ENCODE results near the gene ECHS1. TPM values are rescaled to one million over a fixed set of nuclear protein-coding genes. Genes with fewer than 3 reads are reported as not detected.
"Not testable (repeated sequence)": the region's sequence is repeated elsewhere in the genome, so short reads cannot be mapped to it uniquely, and the experiment has no call there.

Gene ECHS1
- total RNA-seq, 2 experiments from 2014 or later, result 34.0 to 50.2 TPM

DNA sequence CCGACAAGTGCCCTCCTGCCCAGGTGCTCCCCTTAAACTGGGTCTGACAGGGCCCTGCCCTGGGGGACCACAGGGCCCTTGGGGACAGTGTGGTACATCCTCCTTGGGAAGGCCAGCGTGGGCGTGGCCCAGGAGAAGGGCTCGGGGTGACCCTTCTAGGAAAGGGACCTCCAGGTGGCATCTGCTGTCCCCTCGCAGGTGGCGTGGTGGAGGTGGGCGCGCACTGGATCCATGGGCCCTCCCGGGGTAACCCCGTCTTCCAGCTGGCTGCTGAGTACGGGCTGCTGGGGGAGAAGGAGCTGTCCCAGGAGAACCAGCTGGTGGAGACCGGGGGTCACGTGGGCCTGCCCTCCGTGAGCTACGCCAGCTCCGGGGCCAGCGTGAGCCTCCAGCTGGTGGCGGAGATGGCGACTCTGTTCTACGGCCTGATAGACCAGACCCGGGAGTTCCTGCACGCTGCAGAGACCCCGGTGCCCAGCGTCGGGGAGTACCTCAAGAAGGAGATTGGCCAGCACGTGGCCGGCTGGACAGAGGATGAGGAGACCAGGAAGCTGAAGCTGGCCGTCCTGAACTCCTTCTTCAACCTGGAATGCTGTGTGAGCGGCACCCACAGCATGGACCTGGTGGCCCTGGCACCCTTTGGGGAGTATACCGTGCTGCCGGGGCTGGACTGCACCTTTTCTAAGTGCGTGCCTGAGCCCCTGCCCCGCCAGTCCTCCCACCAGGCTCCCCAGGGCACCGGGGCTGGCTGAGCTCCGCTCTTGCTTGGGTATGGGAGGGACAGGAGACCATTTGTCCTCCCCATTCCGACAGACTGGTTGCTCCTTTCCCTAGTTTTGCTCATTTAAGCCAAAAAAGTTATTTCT is 6.9 kb upstream of the ECHS1 start:
- no peak for DNase-seq
- H3K4me3 Mint-ChIP-seq, result peak overlapping the region; percentile 39

DNA sequence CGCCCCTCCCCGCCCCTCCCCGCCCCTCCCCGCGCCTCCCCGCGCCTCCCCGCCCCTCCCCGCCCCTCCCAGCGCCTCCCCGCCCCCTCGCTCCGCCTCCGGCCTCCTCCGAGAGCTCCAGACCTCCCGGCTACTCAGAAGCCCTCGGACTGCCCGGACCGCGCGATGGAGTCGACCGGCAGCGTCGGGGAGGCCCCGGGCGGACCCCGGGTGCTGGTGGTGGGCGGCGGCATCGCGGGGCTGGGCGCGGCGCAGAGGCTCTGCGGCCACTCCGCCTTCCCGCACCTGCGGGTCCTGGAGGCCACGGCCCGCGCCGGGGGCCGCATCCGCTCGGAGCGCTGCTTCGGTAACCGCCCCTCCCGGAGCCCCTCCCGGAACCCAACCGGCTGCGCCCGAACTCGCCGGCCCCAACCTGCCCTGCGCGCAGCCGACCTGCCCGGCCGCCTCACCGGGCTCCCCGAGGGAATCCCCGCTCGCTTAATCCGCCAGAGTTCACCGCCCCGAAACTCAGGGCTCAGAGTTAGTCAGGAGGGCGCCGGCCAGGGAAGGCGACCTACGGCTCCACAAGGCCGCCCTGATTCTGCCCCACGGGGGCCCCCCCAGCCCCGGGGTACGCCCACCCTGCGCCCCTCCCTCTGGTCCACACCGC is 6.1 kb upstream of the ECHS1 start, which contains the start of gene PAOX:
Gene PAOX, plus strand, starts transcription at position 111 of the 649 bp plus-strand sequence. Its CDS starts 55 bp downstream, at position 166.
- Mint-ChIP-seq H3K9me3 (ENCODE audit: low read depth) (no peaks in the 10 kb centered on the region), H3K36me3 (no peaks in the 10 kb centered on the region), H3K4me3 (peak within 1 kb of the TSS; percentile 74), H3K4me1 (peaks cover 7% of the 10 kb centered on the region), H3K27me3 (peaks cover 17% of the 10 kb centered on the region), H3K27ac (peak within 1 kb of the TSS; percentile 57)
- DNase-seq, result peak; percentile 69
- CTCF ChIA-PET, result interaction anchor here (1.2 to 1.8 kb wide), 3 partner anchors 10 to 64 kb away, joined by 3 to 4 read pairs (median 3); no protein-coding TSS in a partner anchor
- peak; percentile 57 for ATAC-seq

More for the DNA sequence above, 6.9 kb upstream of the ECHS1 start:
- peaks cover 12% of the 10 kb centered on the region for H3K27me3 Mint-ChIP-seq
- H3K27ac Mint-ChIP-seq, result no peak overlapping the region
- H3K36me3 Mint-ChIP-seq, result no peaks in the 10 kb centered on the region
- no peak for ATAC-seq
- H3K9me3 Mint-ChIP-seq (ENCODE audit: low read depth), result no peaks in the 10 kb centered on the region
- H3K4me1 Mint-ChIP-seq, result peaks cover 3% of the 10 kb centered on the region
- CTCF ChIA-PET, result interaction anchor here (0.8 to 0.9 kb wide), 2 partner anchors 10 to 50 kb away, joined by 3 to 5 read pairs; no protein-coding TSS in a partner anchor

DNA sequence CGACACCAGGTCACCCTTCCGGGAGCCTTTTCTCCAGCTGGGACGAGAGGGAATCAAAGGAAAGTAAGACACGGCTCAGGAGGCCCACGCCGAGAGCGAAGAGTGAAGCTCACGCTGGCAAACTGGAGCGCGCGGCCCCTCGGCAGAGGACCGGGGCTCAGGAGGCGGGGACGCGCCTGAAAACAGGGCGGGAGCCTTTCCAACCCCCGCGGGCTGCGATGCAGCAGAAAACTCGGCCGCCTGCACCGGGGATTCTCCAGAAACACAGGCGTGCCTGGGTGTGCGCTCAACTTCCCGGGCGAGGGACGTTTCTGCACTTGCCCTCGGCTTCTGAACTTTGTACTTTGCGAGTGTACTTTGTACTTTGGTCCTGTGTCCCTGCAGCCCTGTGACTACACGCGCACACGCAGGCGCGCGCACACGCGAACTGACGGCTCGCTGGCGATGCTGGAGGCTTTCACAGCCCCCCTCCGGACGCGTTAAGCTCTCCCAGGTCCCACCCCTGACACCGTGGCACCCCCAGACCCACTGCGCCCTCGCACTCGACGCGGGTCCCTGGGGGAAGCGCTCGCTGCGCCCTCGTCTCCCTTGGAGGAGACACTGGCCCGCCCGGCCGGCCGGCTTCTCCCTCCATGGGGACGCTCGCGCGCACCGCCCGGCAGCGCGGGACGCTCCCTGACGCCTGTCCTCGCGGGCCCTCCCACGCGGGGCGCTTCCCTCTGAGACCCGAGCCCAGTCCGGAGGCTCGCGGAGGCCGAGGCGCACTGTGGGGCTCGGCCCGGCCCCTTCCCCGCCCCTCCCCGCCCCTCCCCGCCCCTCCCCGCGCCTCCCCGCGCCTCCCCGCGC is 5.3 kb upstream of the ECHS1 start:
- Mint-ChIP-seq H3K36me3 (no peaks in the 10 kb centered on the region), H3K27me3 (peaks cover 17% of the 10 kb centered on the region), H3K9me3 (ENCODE audit: low read depth) (no peaks in the 10 kb centered on the region), H3K4me1 (peaks cover 10% of the 10 kb centered on the region), H3K27ac (peak overlapping the region; percentile 57), H3K4me3 (peak overlapping the region; percentile 74)
- CTCF ChIA-PET, result interaction anchor here (1.0 to 1.8 kb wide), 5 partner anchors 10 to 63 kb away, joined by 3 to 8 read pairs (median 3); partner anchors contain the start of gene FUOM
- peak; percentile 74 for ATAC-seq
- peak; percentile 71 for DNase-seq

DNA sequence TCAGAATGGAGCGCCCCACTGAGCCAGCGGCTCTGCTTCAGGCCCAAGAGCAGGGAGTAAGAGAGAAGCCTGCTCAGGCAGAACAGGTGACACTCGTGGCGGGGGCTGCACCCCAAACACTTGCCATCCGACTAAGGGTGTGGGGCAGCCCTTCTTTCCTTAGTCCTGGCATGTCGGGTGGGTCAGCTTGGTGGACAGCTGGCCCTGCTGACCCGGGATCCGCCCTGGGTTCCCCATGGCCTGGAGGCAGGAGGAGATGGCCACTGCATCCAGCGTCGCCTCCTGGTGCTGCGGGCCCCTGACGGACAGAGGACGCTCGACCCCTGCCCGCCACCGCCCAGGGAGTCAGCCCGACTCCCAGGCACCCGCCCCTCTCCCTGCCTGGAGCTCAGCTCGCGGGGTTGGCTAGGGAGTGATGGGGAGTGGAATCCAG is 4.7 kb upstream of the ECHS1 start:
- peaks cover 17% of the 10 kb centered on the region for H3K27me3 Mint-ChIP-seq
- H3K27ac Mint-ChIP-seq, result no peak overlapping the region
- H3K36me3 Mint-ChIP-seq, result no peaks in the 10 kb centered on the region
- CTCF ChIA-PET, result interaction anchor here (1.0 to 1.8 kb wide), 5 partner anchors 9 to 63 kb away, joined by 3 to 8 read pairs (median 3); partner anchors contain the start of gene FUOM
- ATAC-seq (no peak), DNase-seq (no peak)
- H3K9me3 Mint-ChIP-seq (ENCODE audit: low read depth), result no peaks in the 10 kb centered on the region
- peaks cover 10% of the 10 kb centered on the region for H3K4me1 Mint-ChIP-seq
- peak overlapping the region; percentile 74 for H3K4me3 Mint-ChIP-seq

DNA sequence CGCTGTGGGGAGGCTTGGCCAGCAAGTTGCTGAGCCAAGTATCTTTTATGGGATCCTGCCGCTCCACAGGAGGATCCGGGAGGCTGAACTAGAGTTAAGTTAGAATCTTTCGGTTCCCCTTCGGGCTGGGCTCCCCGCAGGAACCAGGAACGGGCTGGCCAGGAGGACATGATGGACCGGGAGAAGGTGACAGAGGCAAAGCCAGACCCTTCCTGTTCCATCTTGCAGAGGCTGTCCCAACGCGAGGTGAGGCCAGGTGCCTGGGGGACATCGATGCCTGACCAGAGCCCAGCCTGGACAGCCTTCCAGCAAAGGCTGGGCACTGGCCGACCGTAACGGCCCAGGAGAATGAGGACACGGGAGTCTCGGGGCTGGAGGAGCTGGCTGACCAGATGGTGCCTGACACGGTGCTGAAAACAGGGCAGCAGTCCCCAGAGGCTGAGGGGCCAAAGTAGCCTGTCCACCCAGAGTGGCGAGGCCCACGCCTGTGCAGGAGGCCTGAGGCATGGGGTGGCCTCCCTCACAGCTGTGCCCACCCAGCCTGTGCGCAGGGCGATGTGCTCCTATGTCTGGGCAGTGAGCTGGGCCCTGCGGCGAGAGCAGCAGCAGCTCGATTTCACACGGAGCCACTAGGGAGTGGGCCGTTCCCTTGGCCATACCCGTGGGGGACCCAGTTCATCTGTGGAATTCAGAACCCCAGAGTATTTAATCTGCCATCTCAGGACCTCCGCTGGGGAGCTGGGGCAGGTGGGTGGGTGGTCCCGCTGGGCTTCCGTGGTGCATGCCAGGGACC is 4.1 kb upstream of the ECHS1 start:
- no peak for DNase-seq
- Mint-ChIP-seq H3K27me3 (peaks cover 17% of the 10 kb centered on the region), H3K27ac (no peak overlapping the region), H3K9me3 (ENCODE audit: low read depth) (no peaks in the 10 kb centered on the region), H3K36me3 (no peaks in the 10 kb centered on the region), H3K4me1 (peaks cover 10% of the 10 kb centered on the region), H3K4me3 (no peak overlapping the region)
- CTCF ChIA-PET, result interaction anchor here (1.0 to 1.8 kb wide), 3 partner anchors 19 to 62 kb away, joined by 3 to 4 read pairs (median 3); partner anchors contain the start of gene FUOM
- ATAC-seq, result no peak

DNA sequence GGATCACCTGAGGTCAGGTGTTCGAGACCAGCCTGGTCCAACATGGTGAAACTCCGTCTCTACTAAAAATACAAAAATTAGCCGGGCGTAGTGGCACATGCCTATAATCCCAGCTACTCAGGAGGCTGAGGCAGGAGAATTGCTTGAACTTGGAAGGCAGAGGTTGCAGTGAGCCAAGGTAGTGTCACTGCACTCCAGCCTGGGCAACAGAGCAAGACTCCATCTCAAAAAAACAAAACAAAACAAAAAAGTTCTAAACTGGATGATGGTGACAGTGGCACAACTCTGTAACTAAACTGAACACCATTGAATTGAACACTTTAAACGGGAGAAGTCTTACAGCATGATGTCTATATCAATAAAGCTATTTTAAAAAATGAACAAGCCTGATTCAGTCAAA is 3.0 kb upstream of the ECHS1 start:
- CTCF ChIA-PET, result interaction anchor here (1.2 kb wide), 1 partner anchor 46 kb away, joined by 3 read pairs; no protein-coding TSS in a partner anchor
- not testable (repeated sequence) for H3K9me3 Mint-ChIP-seq (ENCODE audit: low read depth); H3K4me3 Mint-ChIP-seq; DNase-seq; ATAC-seq; H3K27ac Mint-ChIP-seq; H3K36me3 Mint-ChIP-seq
- H3K4me1 Mint-ChIP-seq, result peaks cover 15% of the 10 kb centered on the region
- H3K27me3 Mint-ChIP-seq, result peaks cover 17% of the 10 kb centered on the region

DNA sequence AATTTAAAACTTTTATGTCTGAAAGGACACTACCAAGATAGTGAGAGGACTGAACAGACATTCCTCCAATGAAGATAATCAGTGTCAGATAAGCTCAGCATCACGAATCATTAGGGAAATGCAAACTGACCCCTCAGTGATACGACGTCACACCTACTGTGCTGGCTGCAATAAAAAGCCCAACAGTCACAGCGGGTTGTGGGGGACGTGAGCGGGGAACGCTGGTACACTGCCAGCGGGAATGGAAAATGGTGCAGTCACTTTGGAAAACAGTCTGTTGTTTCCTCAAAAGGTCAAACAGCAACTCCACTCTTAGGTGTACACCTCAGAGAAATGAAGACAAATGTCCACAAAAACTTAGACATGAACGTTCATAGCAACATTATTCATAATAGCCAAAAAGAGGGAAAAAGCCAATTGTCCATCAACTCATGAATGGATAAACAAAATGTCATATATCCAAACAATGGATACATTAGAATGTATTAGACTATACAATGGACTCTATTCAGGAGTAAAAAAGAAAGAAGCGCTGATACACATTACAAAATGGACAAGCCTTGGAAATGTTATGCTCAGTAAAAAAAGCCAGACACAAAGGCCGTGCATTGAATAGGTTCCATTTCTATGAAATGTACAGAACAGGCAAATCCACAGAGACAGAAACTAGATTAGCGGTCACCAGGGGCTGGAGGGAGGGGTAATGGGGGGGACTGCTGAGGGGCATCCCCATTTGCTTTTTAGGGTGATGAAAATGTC is 2.4 kb upstream of the ECHS1 start:
- Mint-ChIP-seq H3K27ac (no peak overlapping the region), H3K36me3 (no peaks in the 10 kb centered on the region), H3K4me3 (no peak overlapping the region), H3K4me1 (peaks cover 15% of the 10 kb centered on the region), H3K9me3 (ENCODE audit: low read depth) (no peaks in the 10 kb centered on the region), H3K27me3 (peaks cover 17% of the 10 kb centered on the region)
- ATAC-seq (no peak), DNase-seq (no peak)
- CTCF ChIA-PET, result no interaction called here

DNA sequence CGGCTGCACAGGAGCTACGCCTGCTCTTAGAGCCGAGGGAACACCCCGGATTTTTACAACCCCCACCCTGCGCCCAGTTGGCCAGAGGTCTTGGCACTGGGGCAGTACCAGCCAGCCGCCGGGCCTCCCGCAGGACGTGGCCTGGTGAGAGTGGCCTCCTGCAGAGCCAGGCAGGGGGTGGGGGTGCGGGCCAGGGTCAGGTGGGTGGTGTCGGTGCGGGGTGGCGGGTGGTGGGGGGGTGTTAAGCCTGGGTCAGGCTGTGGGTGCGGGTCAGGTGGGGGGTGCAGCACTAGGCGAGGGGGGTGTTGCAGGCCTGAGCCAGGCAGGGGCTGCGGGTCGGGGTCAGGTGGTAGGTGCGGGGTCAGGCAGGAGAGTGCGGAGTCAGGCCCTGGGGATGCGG is 647 bp downstream of the ECHS1 start:
- H3K36me3 Mint-ChIP-seq, result no peaks in the 10 kb centered on the region
- no peak for ATAC-seq
- H3K9me3 Mint-ChIP-seq (ENCODE audit: low read depth), result no peaks in the 10 kb centered on the region
- no peak overlapping the region for H3K27ac Mint-ChIP-seq
- H3K4me3 Mint-ChIP-seq, result no peak overlapping the region
- peaks cover 12% of the 10 kb centered on the region for H3K4me1 Mint-ChIP-seq
- CTCF ChIA-PET, result interaction anchor here (1.3 kb wide), 1 partner anchor 43 kb away, joined by 5 read pairs; no protein-coding TSS in a partner anchor
- DNase-seq, result no peak
- H3K27me3 Mint-ChIP-seq, result peaks cover 17% of the 10 kb centered on the region

DNA sequence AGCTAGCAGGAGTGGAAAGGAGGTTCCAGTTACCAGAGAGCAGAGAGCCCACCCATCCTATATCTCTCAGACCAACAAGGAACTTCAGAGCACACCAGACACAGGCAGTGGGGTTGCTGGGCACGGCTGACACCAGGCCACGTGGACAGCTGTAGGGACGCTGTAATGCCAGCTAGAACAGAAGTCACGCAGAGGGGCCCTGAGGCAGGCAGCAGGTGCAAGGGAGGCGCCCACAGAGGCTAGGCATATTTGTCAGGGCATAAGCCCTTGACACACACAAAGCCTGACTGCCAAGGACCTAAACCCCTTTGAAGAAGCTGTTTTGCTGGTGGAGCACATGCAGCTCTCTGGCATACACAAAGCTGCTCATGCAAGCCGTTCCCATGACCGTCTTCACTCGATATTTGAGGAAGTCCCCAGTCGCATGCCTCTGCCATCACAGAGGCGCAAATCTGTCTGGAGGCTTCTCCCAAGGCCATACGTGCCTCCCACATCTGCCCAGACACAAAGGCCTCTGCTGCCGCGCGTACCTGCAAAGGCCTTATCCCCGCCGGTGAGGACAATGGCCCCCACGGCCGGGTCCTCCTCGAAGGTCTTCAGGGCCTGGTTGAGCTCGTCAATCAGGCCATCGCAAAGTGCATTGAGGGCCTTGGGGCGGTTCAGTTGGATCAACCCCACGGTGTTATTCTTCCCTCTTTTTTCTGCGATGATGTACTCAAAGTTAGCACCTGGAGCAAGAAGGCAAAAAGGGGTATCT is 2.9 kb downstream of the ECHS1 start:
- CTCF ChIA-PET, result interaction anchor here (1.1 to 1.7 kb wide), 2 partner anchors 9 to 41 kb away, joined by 4 to 6 read pairs; no protein-coding TSS in a partner anchor
- DNase-seq, result no peak
- no peak for ATAC-seq
- H3K4me3 Mint-ChIP-seq, result no peak overlapping the region
- peaks cover 12% of the 10 kb centered on the region for H3K4me1 Mint-ChIP-seq
- no peaks in the 10 kb centered on the region for H3K9me3 Mint-ChIP-seq (ENCODE audit: low read depth)
- no peaks in the 10 kb centered on the region for H3K36me3 Mint-ChIP-seq
- peaks cover 7% of the 10 kb centered on the region for H3K27me3 Mint-ChIP-seq
- no peak overlapping the region for H3K27ac Mint-ChIP-seq

DNA sequence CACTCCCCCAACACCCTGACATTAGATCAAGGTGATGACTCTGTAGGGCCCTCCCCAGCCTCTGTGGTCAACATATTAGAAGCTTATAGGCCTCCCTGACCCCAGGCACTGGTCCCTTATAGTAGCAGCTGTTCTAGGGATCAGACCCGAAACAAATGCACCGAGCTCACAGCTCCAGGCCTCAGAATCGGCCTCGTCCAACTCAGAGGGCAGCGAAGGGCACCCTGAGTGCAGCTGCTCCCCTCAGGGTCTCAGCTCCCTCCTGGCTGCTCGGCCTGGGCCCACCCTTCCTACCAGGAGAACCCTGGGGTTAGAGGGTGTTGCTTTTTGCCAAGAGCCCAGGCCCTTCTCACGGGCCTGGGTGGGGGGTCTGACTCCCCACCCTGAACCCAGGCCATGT is 5.0 kb downstream of the ECHS1 start:
- H3K4me1 Mint-ChIP-seq, result peaks cover 5% of the 10 kb centered on the region
- H3K27me3 Mint-ChIP-seq, result no peaks in the 10 kb centered on the region
- no peak overlapping the region for H3K27ac Mint-ChIP-seq
- no peak overlapping the region for H3K4me3 Mint-ChIP-seq
- no peaks in the 10 kb centered on the region for H3K9me3 Mint-ChIP-seq (ENCODE audit: low read depth)
- DNase-seq (no peak), ATAC-seq (no peak)
- CTCF ChIA-PET, result interaction anchor here (0.9 kb wide), 1 partner anchor 39 kb away, joined by 3 read pairs; no protein-coding TSS in a partner anchor
- no peaks in the 10 kb centered on the region for H3K36me3 Mint-ChIP-seq

DNA sequence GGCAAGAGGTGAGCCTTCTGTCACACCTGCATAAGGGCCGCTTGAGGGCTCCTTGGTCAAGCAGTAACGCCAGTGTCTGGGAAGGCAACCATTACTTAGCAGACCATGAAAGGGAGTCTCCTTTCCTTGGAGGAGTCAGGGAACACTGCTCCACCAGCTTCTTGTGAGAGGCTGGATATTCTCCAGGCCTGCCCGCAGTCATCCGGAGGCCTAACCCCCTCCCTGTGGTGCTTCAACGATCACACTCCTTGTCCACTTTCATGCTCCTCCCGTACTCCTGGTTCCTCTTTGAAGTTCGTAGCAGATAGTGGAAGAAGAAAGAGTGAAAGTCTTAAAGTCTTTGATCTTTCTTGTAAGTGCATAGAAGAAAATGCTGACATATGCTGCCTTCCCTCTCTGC is 5.7 kb downstream of the ECHS1 start:
- H3K27me3 Mint-ChIP-seq; H3K4me3 Mint-ChIP-seq; H3K4me1 Mint-ChIP-seq; DNase-seq; H3K9me3 Mint-ChIP-seq (ENCODE audit: low read depth); CTCF ChIA-PET; H3K36me3 Mint-ChIP-seq; H3K27ac Mint-ChIP-seq; ATAC-seq: not testable (repeated sequence)

Measured in activated CD8-positive, alpha-beta memory T cell treated with anti-CD3 and anti-CD28 coated beads, Interleukin-2, amount 10 ng/mL, durations not matched to agents 7 days and 5 days (primary cell).